ENCODE measurements around the gene RAB15.

RAB15 gene

GRCh38 chr14:64960762-64961276, 11.3 kb downstream of the RAB15 start:
- H3K79me2 ChIP-seq (ENCODE audit: low read length), result no peaks in the 10 kb centered on the region
- no peak overlapping the region for H3K4me2 ChIP-seq (ENCODE audit: low read length)
- H3K4me1 ChIP-seq (ENCODE audit: low read length), result peaks cover 32% of the 10 kb centered on the region
- no peaks in the 10 kb centered on the region for H3K36me3 ChIP-seq (replicated peaks; ENCODE audit: low read depth, low read length)
- H3K4me3 ChIP-seq (ENCODE audit: low read length), result no peak overlapping the region
- no peaks in the 10 kb centered on the region for H3K9me3 ChIP-seq (ENCODE audit: insufficient read depth, low read length)
- H4K20me1 ChIP-seq (ENCODE audit: insufficient read depth, low read length), result no peaks in the 10 kb centered on the region
- H3K27me3 ChIP-seq (ENCODE audit: low read depth, low read length), result no peaks in the 10 kb centered on the region
- peak; percentile 28 for TF ChIP-seq CTCF (IDR thresholded peaks at IDR 0.05; ENCODE audit: low read depth, low read length)
- no peak for TF ChIP-seq EZH2phosphoT487 (IDR thresholded peaks at IDR 0.05; ENCODE audit: low read depth)
- no peak overlapping the region for H3K9ac ChIP-seq (ENCODE audit: low read length)
- no peak overlapping the region for H2AFZ ChIP-seq (ENCODE audit: low read depth, low read length)
- H3K27ac ChIP-seq (ENCODE audit: low read length), result no peak overlapping the region

- no peaks in the 10 kb centered on the region for H4K20me1 ChIP-seq (ENCODE audit: insufficient read depth, low read length)
- H3K27me3 ChIP-seq (ENCODE audit: low read depth, low read length), result no peaks in the 10 kb centered on the region
- H3K4me2 ChIP-seq (ENCODE audit: low read length), result no peak overlapping the region
- no peak overlapping the region for H3K9ac ChIP-seq (ENCODE audit: low read length)
- no peaks in the 10 kb centered on the region for H3K9me3 ChIP-seq (ENCODE audit: insufficient read depth, low read length)
- H3K27ac ChIP-seq (ENCODE audit: low read length), result no peak overlapping the region
- peaks cover 17% of the 10 kb centered on the region for H3K4me1 ChIP-seq (ENCODE audit: low read length)
- no peaks in the 10 kb centered on the region for H3K36me3 ChIP-seq (replicated peaks; ENCODE audit: low read depth, low read length)
- H3K4me3 ChIP-seq (ENCODE audit: low read length), result no peak overlapping the region
- TF ChIP-seq EZH2phosphoT487 (IDR thresholded peaks at IDR 0.05; ENCODE audit: low read depth) (no peak), CTCF (IDR thresholded peaks at IDR 0.05; ENCODE audit: low read depth, low read length) (no peak)
- no peaks in the 10 kb centered on the region for H3K79me2 ChIP-seq (ENCODE audit: low read length)
- H2AFZ ChIP-seq (ENCODE audit: low read depth, low read length), result no peak overlapping the region
Measured at GRCh38 chr14:64958743-64959142, 13.4 kb downstream of the RAB15 start.

DNA sequence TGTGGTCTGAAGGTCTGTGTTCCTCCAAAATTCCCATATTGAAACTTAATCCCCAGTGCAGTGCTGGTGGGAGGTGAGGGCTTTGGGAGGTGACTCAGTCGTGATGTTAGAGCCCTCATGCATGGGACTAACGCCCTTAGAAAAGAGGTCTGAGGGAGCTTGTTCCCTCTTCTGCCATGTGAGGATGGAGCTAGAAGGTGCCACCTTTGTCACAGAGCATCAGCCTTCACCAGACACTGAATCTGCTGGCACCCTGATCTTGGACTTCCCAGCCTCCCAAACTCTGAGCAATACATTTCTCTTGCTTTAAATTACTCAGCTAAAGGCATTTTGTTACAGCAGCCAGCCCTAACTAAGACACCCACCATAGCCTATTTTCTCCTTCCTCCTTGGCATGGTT, 13.9 kb downstream of the RAB15 start:
- Histone ChIP-seq H3K4me2 (ENCODE audit: low read length) (no peak overlapping the region), H2AFZ (ENCODE audit: low read depth, low read length) (no peak overlapping the region), H3K9me3 (ENCODE audit: insufficient read depth, low read length) (no peaks in the 10 kb centered on the region), H3K27me3 (ENCODE audit: low read depth, low read length) (no peaks in the 10 kb centered on the region), H3K27ac (ENCODE audit: low read length) (no peak overlapping the region), H3K4me3 (ENCODE audit: low read length) (no peak overlapping the region), H4K20me1 (ENCODE audit: insufficient read depth, low read length) (no peaks in the 10 kb centered on the region), H3K4me1 (ENCODE audit: low read length) (peaks cover 11% of the 10 kb centered on the region), H3K9ac (ENCODE audit: low read length) (no peak overlapping the region), H3K36me3 (replicated peaks; ENCODE audit: low read depth, low read length) (no peaks in the 10 kb centered on the region), H3K79me2 (ENCODE audit: low read length) (no peaks in the 10 kb centered on the region)
- no peak for TF ChIP-seq EZH2phosphoT487 (IDR thresholded peaks at IDR 0.05; ENCODE audit: low read depth)
- TF ChIP-seq CTCF (IDR thresholded peaks at IDR 0.05; ENCODE audit: low read depth, low read length), result no peak

- no peak overlapping the region for H3K9ac ChIP-seq (ENCODE audit: low read length)
- TF ChIP-seq EZH2phosphoT487 (IDR thresholded peaks at IDR 0.05; ENCODE audit: low read depth), result no peak
- H3K27ac ChIP-seq (ENCODE audit: low read length), result no peak overlapping the region
- H3K4me3 ChIP-seq (ENCODE audit: low read length), result no peak overlapping the region
- no peaks in the 10 kb centered on the region for H4K20me1 ChIP-seq (ENCODE audit: insufficient read depth, low read length)
- no peaks in the 10 kb centered on the region for H3K79me2 ChIP-seq (ENCODE audit: low read length)
- H3K4me2 ChIP-seq (ENCODE audit: low read length), result no peak overlapping the region
- H3K9me3 ChIP-seq (ENCODE audit: insufficient read depth, low read length), result no peaks in the 10 kb centered on the region
- no peaks in the 10 kb centered on the region for H3K27me3 ChIP-seq (ENCODE audit: low read depth, low read length)
- H3K36me3 ChIP-seq (replicated peaks; ENCODE audit: low read depth, low read length), result no peaks in the 10 kb centered on the region
- H3K4me1 ChIP-seq (ENCODE audit: low read length), result no peaks in the 10 kb centered on the region
- H2AFZ ChIP-seq (ENCODE audit: low read depth, low read length), result no peak overlapping the region
Measured at GRCh38 chr14:64956697-64957406, 15.3 kb downstream of the RAB15 start.
